KG1 (cell line): ENCODE measurements around the gene ATP6V0C.
A peak's percentile ranks its signal among the peaks of the same experiment; 100 is the strongest.

Experiments used
- DNase-seq: peaks from one replicate; lab custom pipeline; 2025; lab: John Stamatoyannopoulos, UW

Gene ATP6V0C

DNA sequence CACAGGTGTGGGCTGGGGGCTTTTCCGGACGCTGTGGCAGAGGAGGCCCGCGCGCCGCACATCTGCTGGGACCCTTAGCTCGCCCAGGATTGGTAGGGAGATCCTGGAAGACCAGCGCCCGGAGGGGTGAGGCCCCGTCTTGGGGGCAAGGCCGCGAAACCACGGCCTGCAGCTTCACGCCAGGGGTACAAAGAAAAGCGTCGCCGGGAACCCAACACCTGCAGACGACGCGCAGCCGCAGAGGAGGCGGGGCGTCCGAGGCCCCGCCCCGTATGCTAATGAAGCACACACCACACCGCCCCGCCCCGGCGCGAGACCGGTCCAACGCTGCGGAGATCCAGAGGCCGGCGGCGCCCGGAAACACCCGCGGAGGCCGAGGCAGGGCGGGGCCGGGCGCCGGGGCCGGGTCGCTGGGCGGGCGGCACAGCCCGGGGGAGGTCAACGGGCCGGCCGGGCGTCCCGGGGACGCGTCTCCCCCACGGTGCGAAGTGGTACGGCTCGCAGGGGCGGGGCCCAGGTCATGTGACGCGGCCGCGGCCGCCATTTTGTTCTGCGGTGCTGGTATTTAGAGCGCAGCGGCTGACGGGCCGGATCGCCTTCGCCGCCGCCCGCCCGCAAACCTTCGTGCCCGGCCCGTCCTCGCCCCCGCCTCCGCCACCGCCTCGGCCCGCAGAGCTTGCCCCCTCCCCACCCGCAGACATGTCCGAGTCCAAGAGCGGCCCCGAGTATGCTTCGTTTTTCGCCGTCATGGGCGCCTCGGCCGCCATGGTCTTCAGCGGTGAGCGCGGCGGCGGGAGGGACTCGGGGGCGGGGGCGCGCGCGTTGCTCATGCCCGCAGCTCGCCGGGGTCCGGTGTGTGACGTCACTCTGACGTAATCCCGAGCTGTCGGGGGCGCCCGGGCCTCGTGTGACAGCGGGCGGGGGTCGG, at the start of gene ATP6V0C:
Gene ATP6V0C, plus strand, starts transcription at position 548 of the 928 bp plus-strand sequence. Its CDS starts 152 bp downstream, at position 700.
- peak; percentile 91 for DNase-seq

DNA sequence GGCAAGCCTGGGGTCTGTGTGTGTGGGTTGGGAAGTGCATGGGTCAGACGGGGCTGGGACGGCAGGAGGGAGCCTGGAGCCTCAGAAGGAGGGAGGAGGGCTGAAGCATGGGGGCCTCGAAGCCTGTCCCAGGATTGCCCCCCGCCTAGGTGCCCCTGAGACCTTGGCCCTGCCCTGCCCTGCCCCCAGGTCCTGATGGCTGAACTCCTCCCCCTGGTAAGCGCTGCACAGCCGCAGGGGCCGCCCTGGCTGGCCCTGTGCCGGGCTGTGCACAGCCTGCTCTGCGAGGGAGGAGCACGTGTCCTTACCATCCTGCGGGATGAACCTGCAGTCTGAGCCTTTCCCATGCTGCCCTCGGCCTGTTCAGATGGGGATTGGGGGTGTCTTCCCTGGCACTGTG, 49.4 kb upstream of the ATP6V0C start:
- DNase-seq = no peak

DNA sequence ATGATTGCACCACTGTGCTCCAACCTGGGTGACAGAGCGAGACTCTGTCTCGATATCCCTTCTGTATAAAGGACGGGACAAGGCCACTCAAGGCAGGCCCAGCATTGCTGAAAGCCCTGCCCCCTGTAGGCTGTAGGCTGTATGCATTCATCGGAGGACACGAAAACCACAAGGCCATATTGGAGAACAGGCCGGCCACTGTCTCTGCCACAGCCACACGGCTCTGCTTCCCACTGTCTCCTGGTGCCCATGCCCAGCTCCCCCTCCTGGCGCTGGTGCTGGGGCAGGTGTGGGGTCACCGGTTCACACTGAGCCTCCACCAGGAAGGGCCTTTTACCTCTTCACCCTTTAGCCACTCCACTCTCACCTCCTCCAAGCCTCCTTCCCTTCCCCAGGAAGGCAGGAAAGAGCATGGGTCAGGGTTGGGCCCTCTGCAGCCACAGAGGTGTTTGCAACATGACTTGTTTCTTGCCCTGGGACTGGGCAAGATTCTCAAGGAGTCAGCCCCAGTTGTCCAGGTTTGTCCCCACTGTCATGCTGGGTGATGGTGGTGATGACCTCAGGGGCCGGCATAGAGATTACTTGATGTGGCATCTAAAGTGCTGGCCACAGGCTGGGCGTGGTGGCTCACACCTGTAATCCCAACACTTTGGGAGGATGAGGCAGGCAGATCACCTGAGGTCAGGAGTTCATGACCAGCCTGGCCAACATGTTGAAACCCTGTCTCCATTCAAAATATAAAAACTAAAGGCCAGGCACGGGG, 47.9 kb upstream of the ATP6V0C start:
- no peak for DNase-seq

DNA sequence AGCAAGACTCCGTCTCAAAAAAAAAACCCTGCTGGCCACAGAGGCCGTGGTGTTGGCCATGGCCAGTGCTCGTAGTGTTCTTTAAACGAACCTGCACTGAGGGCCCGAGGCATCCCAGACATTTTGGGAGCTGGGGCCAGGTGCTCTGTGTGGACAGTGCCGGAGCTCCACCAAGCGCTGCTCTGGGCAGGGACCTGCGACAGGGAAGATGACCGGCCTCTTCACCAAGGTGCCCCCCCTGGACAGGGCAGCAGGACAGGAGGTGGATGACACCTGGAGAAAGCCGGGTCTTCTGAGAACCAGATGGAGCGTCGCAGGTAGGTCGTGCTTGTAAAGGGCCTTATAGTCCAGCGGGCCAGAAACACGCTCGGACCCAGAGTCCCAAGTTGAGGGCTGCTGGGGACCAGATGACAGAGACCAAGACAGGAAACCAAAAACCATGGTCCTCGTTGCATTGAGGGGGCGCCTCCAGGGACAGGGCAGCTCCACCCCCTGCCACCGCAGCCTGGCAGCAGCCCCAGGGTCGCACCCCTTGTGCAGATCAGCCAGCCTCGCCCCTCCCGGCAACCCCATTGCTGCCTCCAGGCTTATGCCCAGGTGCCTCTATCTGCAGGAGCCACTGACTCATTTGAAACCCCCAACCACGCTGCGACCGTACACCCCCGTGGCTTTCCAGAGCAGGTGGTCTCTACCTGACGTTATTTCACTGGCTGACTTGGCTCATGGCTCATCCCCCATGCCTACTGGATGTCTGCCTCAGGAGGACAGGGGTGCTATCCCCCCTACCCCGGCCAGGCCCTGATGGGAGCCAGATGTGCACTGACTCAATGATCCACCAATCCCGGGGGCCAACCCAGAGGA, 46.9 kb upstream of the ATP6V0C start:
- no peak for DNase-seq

DNA sequence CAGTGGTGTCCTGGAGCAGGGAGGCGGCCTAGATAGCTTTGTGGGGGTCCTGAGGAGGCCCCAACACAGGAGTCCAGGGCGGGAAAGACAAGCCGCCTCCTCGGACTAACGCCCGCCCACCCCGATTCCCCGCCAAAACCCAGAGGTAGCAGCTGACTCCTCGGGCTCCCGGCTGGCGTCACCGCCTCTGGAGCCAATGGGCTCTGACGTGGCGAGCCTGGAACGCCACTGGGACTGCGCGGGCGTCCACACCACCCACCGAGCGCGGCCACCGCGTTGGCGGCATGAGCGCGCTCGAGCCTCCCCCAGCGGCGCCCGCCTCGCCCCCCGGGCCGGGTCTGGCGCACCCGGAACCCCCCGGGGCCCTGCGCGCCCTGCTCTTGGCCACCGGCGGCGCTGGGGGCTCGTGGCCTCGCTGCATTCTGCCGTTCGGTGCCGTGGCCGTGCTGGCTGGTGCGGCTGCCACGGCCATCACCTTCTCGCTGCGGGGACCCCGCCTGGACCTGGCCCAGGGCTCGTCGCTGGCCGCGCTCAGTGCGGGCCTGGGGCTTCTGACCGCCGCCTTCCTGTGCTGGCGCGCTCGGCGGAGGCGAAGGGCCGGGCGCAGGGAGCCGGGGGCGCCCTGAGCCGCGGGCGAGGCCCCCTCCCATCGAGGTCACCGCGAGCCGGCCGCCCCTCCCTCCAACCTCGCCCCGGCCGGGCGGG, 46.1 kb upstream of the ATP6V0C start:
- DNase-seq = no peak

DNA sequence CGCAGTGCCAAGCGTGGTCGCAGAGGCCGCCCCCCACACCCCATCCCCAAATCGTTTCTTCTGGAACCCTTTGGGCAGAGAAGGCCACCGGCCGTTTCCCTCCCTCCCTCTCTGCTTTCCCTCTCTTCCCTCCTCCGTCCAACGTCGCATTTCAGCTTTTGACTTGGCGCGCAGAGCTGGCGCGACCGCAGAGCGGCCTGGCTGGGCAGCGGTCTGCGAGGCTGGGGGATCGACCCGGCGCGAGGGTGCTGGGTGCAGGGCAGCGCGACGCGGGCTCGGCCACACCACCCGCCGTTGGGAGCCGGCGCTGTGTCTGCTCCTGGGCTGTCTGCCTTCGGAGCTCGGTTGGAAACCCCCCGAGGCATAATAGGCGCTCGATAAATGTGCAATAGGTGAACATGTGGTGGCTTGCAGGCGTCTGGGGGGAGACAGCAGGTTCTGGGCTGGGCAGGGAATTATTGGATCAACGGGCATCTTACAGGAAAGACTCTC, 45.5 kb upstream of the ATP6V0C start:
- DNase-seq = no peak

DNA sequence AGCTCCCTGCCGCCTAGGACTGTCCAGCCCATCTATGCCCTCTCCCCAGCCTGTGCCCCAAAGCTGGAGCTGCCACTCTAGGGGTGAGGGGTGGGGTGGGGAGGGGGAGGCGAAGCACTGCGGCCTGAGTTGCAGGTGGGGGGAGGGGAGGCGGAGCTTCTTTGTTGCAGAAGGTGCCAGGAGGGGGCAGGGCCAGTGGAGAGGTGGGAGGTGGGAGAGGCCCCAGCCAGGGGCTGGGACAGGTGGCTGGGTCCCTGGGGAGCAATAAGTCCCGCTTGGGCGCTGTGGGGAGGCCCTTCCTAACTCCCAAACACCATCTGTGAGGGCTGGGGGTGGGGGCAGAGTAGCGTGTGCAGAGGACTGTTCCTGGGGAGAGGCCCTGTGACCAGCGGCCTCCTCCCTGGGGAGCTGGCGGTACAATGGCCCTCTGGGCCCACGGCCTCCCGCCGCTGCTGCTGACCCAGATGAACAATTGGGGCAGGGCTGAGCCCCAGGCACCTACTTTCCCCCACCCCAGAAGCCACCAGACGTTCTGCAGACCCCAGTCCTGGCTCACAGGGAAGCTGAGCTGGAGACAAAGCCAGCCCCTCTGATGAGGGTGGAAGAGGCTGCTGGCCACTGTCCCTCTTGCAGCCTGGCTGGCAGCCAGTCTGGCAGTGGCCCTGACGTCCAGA, 44.9 kb upstream of the ATP6V0C start:
- DNase-seq = no peak

DNA sequence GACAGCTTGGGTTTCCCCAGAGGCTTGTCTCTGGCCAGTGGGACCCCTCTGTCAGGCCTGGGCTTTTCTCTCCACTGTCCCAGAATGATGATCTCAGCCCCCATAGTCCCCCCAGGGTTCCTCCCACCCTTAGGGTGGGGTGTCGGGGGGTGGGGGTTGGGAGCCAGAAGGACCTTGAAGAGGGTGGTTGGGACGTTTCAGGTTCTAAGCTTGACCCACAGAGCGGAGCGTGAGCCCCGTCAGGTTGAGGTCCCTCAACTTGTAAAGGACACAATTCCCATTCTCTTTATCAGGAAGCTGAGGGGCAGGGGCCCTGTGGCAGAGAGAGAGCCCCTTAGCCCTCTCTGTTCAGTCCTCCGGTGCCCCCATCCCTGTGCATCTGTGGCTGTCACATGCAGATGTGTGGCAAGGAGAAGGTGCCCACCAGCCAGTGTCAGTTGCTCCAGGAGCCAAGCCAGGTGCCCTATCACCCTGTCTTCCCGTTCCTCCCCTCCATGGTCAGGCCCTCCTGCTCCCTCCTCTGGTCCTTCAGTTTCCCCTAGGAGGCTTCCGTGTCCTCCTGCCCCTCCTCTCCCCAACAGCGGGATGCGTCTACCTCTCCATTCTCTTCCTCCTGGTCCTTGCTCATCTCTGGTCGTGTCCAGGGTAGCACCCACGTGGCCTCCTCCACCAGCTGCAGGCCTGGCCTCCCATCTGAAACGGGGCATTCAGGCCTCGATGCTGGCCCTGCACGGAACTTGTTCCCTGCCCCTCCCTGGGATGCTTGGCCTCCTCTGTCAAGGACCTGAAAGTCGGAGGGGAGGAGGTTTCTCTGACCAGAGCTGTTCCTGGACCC, 44.1 kb upstream of the ATP6V0C start:
- no peak for DNase-seq

DNA sequence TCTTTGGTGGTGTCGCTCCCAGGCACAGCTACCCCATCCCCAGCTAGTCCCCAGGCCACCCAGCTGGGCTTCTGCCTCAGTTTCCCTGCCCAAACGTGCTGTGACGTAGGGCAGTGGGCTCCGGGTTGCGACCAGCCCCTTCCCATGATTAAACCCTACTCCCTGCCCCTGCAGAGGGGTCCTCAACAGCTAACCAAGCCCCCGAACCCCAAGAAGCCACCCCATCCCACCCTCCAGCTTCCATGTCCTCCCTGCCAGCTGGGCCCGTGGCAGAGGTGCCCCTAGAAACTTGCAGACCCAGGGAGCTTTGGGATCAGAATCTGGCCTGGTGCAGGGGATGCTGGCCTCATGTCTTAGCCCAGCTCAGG, 43.5 kb upstream of the ATP6V0C start:
- no peak for DNase-seq

DNA sequence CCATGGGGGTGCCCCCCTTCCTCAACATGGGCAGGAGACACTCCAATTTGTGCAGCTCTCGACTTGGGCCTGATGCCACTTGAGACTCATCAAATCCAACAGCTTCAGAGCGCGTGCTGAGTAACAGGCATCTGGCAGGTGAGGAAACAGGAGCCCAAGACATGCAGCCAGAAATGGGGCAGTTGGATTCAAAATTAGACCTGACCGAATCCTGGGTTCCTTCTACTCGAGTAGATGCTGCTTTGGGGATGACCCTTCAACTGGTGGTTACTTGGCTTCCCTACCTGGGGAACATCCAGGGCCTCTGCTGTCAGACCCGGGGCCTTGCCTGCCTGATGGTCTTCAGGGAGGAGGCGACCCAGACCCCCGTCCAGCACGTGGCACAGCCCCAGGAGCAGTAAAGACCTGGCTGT, 43.1 kb upstream of the ATP6V0C start:
- no peak for DNase-seq

DNA sequence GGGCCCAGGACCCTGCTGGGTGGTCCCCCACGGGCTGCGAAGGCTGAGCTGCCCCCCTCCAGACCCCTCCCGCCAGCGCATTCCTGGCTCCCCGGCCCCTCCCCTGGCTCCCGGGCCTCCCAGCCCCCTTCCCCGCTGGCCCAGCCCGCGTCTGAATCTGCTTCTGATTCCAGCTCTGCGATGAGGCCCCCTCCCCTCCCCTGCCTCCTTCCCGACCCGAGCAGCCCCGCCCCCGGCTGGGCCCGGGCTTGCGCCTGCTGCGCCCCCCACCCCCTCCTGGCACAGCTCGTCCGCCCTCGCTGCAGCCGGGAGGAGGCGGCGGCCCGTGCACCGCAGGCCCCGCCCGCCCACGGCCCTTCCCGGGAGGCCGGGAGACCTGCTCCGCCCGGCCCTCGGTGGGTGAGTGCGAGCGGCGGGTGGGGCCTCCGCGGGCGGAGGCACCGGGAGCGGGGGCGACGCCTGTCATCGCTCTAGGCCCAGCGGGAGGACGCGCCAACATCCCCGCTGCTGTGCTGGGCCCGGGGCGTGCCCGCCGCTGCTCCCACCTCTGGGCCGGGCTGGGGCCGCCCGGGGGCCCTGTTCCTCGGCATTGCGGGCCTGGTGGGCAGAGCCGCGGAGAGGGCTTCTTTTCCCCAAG, 42.6 kb upstream of the ATP6V0C start, which contains the start of gene NTN3:
Gene NTN3, plus strand, starts transcription at position 282 of the 637 bp plus-strand sequence. CDS start 405 bp downstream, outside the sequence.
- DNase-seq = no peak

DNA sequence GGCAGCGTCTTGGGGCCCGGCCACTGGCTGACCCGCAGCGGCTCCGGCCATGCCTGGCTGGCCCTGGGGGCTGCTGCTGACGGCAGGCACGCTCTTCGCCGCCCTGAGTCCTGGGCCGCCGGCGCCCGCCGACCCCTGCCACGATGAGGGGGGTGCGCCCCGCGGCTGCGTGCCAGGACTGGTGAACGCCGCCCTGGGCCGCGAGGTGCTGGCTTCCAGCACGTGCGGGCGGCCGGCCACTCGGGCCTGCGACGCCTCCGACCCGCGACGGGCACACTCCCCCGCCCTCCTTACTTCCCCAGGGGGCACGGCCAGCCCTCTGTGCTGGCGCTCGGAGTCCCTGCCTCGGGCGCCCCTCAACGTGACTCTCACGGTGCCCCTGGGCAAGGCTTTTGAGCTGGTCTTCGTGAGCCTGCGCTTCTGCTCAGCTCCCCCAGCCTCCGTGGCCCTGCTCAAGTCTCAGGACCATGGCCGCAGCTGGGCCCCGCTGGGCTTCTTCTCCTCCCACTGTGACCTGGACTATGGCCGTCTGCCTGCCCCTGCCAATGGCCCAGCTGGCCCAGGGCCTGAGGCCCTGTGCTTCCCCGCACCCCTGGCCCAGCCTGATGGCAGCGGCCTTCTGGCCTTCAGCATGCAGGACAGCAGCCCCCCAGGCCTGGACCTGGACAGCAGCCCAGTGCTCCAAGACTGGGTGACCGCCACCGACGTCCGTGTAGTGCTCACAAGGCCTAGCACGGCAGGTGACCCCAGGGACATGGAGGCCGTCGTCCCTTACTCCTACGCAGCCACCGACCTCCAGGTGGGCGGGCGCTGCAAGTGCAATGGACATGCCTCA, 41.9 kb upstream of the ATP6V0C start:
- DNase-seq = no peak

DNA sequence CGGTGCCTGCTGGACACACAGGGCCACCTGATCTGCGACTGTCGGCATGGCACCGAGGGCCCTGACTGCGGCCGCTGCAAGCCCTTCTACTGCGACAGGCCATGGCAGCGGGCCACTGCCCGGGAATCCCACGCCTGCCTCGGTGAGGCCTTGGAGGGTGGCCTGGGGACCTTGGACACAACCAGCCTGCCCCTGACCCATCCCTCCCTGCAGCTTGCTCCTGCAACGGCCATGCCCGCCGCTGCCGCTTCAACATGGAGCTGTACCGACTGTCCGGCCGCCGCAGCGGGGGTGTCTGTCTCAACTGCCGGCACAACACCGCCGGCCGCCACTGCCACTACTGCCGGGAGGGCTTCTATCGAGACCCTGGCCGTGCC, 41.3 kb upstream of the ATP6V0C start:
- DNase-seq = no peak

DNA sequence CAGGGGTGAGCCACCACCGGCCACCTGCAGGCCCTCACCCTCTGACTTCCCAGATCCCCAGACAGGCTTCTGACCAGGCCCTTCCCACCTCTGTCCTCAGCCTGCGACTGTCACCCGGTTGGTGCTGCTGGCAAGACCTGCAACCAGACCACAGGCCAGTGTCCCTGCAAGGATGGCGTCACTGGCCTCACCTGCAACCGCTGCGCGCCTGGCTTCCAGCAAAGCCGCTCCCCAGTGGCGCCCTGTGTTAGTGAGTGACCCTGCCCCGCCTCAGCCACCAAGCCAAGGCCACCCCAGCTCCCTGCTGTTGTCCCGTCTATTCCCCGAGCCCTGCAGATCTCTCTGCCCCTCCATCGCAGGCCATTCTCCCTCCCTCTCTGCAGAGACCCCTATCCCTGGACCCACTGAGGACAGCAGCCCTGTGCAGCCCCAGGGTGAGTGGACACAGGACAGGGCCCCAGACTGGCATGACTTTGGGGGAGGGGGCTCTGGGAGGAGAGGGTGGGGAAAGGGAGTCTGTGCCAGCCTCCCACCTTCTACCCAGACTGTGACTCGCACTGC, 40.8 kb upstream of the ATP6V0C start:
- DNase-seq = no peak

DNA sequence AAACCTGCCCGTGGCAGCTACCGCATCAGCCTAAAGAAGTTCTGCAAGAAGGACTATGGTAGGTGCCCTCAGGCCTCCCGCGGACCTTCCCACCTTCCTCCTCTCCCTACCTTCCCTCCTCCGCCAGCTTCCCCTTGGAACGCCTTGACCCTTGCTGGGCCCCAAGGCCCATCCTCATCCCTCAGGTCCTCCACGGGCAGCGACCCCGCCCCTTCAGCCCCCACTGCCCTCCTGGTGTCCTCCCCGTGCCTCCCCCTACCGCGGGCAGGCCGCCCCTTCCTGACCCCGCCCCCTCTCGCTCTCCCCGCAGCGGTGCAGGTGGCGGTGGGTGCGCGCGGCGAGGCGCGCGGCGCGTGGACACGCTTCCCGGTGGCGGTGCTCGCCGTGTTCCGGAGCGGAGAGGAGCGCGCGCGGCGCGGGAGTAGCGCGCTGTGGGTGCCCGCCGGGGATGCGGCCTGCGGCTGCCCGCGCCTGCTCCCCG, 40.3 kb upstream of the ATP6V0C start:
- no peak for DNase-seq

DNA sequence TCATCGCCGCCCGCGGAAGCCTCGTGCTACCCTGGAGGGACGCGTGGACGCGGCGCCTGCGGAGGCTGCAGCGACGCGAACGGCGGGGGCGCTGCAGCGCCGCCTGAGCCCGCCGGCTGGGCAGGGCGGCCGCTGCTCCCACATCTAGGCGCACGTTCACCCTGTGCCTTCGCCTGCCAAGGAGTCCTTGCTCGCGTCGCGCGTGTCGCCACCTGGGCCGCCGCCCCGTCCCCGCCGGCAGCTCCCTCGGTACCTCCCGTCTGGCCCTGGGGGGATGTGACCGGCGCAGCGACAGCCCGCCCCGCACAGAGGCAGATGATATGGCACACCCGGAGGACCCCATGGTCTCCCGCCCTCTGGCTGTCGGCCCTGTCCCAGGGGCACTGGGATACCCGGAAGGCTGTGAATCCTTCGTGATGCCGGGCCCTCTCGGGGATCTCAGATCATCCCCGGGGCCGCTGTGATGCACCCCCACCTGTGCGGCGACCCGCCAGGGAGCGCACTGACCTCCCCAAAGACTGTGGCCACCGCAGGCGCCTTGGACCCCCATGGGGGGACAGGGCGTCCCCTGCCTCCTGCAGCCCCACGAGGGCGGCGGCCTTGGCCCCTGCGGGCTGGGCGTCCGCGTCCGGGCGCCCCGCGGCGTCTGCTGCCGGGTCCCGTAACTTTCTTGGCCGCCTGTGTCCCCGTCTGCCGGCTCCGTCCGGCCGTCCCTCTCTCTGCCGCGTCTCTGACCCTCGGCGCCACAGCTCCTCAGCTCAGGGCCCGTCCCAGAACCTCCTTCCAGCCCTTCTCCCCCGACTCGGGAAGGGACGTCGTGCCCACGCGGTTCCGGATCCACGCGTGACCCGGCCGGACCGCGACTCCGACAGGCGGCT, 39.5 kb upstream of the ATP6V0C start:
- DNase-seq = peak; percentile 19

DNA sequence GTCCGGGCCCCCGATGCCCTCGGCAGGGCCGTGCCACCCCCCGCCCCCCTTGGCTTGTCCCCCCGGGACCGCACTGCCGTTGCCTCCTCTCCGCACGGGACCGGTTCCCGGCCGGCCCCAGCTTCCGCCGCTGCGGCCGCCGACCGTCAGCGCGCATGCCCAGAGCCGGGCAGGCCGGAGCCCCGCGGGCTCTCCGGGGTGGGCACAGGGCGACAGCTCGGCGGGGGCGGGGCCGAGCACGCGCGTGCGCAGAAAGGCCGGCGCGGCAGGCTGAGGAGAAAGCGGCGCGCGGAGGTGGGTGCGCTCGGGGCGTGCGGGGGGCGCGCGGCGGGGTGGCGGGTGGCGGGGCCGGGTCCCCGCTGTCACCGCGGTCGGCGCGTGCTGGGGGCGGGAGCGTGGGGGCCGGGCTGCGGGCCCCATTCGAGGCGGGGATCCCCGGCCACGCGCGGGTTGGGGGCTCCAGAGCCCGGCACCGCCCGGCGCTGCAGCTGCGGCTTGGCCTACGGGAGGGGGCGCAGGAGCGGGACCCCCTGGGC, 38.8 kb upstream of the ATP6V0C start, which contains the start of gene TBC1D24:
Gene TBC1D24, plus strand, starts transcription at position 251 of the 536 bp plus-strand sequence. CDS start 21,022 bp downstream, outside the sequence.
- peak; percentile 56 for DNase-seq
